Measurements from ENCODE around the gene DHRS11. TPM values are rescaled to one million over a fixed set of nuclear protein-coding genes. Genes with fewer than 3 reads are reported as not detected.

The DHRS11 gene
- total RNA-seq, 2 experiments from 2014 or later: 2.9 to 4.0 TPM

DNA sequence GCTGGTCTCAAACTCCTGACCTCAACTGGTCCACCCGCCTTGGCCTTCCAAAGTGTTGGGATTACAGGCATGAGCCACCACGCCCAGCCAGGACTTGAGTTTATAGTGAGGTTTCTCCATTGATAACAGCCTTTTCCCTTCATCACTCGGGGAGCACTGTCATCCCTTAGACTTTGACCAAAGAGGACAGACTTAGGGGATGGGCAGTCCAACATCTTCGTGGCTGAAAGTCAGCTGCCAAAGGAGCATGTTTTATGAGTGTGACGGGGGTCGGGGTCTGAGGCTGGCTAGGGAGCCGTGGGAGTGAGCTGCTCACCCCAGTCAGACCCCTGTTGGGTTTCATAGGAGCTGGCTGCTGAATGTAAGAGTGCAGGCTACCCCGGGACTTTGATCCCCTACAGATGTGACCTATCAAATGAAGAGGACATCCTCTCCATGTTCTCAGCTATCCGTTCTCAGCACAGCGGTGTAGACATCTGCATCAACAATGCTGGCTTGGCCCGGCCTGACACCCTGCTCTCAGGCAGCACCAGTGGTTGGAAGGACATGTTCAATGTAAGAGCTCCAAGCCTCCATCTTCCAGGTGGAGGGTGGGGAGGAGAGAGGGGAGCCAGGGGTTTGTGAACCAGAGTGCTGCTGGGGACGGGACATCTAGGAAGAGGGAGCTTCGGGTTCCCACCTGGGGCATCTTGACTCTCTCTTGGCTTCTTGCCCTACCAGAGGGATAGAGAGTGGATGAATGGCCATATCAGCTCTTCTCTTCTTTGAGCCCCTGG is 3.1 kb downstream of the DHRS11 start:
- Mint-ChIP-seq H3K4me3 (peak overlapping the region; percentile 10), H3K4me1 (ENCODE audit: low read depth) (peaks cover 28% of the 10 kb centered on the region), H3K27ac (no peak overlapping the region), H3K36me3 (ENCODE audit: low read depth) (peaks cover 14% of the 10 kb centered on the region), H3K9me3 (no peaks in the 10 kb centered on the region), H3K27me3 (no peaks in the 10 kb centered on the region)
- no peaks in the 10 kb centered on the region for H3K27me3 ChIP-seq (ENCODE audit: control insufficient read depth in 1 of 2, insufficient read depth in 2 of 2, low read length in 2 of 2)
- H3K4me1 ChIP-seq (ENCODE audit: insufficient read depth, low read length): peaks cover 18% of the 10 kb centered on the region
- H3K9me3 ChIP-seq (ENCODE audit: control insufficient read depth in 1 of 2, insufficient read depth in 1 of 2, low read length in 2 of 2): no peaks in the 10 kb centered on the region
- TF ChIP-seq, protein P1, sequence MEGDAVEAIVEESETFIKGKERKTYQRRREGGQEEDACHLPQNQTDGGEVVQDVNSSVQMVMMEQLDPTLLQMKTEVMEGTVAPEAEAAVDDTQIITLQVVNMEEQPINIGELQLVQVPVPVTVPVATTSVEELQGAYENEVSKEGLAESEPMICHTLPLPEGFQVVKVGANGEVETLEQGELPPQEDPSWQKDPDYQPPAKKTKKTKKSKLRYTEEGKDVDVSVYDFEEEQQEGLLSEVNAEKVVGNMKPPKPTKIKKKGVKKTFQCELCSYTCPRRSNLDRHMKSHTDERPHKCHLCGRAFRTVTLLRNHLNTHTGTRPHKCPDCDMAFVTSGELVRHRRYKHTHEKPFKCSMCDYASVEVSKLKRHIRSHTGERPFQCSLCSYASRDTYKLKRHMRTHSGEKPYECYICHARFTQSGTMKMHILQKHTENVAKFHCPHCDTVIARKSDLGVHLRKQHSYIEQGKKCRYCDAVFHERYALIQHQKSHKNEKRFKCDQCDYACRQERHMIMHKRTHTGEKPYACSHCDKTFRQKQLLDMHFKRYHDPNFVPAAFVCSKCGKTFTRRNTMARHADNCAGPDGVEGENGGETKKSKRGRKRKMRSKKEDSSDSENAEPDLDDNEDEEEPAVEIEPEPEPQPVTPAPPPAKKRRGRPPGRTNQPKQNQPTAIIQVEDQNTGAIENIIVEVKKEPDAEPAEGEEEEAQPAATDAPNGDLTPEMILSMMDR (IDR thresholded peaks at IDR 0.05): no peak
- H3K4me3 ChIP-seq (ENCODE audit: low read length): no peak overlapping the region
- ChIA-PET POLR2A (no interaction called here), CTCF (interaction anchor here (1.2 kb wide), 1 partner anchor 8 kb away, joined by 4 read pairs; no protein-coding TSS in a partner anchor)
- intact Hi-C loops (cut with DNase I, micrococcal nuclease): loop anchor here (5.0 kb wide), 3 partner anchors 48 to 108 kb away; partner anchors contain the start of genes MYO19 (in 1 of the 2), PIGW (in 1 of the 2) and ZNHIT3 (in 1 of the 2)
- no peak for ATAC-seq (ENCODE audit: poor library complexity)
- H3K27ac ChIP-seq (ENCODE audit: low read depth in 1 of 2, low read length in 2 of 2): no peak overlapping the region
- DNase-seq: no peak
- no peaks in the 10 kb centered on the region for H3K36me3 ChIP-seq (ENCODE audit: insufficient read depth, low read length)

DNA sequence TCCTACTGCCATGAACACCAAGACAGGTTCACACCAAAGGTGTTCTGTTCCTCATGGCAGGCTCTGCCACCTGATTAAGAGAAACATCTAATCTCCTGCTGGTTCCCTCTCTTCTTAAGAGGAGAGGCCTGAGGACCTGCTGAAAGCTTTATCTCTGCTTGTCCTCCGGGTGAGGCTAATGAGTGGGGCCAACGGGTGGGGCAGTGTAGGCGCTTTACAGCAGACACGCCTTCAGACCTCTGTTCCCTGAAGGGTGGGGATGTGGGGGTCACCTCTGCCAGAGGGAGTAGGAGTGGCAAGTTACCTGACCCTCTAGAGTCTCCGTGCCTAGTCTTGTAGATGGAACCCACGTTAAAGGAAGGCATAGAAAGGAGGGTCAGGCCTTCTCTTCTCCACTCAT is 5.5 kb downstream of the DHRS11 start:
- TF ChIP-seq, protein P1 (IDR thresholded peaks at IDR 0.05): no peak
- POLR2A ChIA-PET: no interaction called here
- intact Hi-C loops (cut with DNase I, micrococcal nuclease): no loop called here
- Histone ChIP-seq H3K36me3 (ENCODE audit: insufficient read depth, low read length) (no peaks in the 10 kb centered on the region), H3K4me3 (ENCODE audit: low read length) (no peak overlapping the region), H3K27me3 (ENCODE audit: control insufficient read depth in 1 of 2, insufficient read depth in 2 of 2, low read length in 2 of 2) (no peaks in the 10 kb centered on the region), H3K27ac (ENCODE audit: low read depth in 1 of 2, low read length in 2 of 2) (no peak overlapping the region), H3K9me3 (ENCODE audit: control insufficient read depth in 1 of 2, insufficient read depth in 1 of 2, low read length in 2 of 2) (no peaks in the 10 kb centered on the region), H3K4me1 (ENCODE audit: insufficient read depth, low read length) (peaks cover 25% of the 10 kb centered on the region)
- Mint-ChIP-seq H3K36me3 (ENCODE audit: low read depth) (peaks cover 5% of the 10 kb centered on the region), H3K4me1 (ENCODE audit: low read depth) (peaks cover 26% of the 10 kb centered on the region), H3K9me3 (no peaks in the 10 kb centered on the region), H3K27me3 (no peaks in the 10 kb centered on the region), H3K4me3 (peak overlapping the region; percentile 82), H3K27ac (no peak overlapping the region)
- ATAC-seq (ENCODE audit: poor library complexity): no peak
- CTCF ChIA-PET: no interaction called here
- no peak for DNase-seq

DNA sequence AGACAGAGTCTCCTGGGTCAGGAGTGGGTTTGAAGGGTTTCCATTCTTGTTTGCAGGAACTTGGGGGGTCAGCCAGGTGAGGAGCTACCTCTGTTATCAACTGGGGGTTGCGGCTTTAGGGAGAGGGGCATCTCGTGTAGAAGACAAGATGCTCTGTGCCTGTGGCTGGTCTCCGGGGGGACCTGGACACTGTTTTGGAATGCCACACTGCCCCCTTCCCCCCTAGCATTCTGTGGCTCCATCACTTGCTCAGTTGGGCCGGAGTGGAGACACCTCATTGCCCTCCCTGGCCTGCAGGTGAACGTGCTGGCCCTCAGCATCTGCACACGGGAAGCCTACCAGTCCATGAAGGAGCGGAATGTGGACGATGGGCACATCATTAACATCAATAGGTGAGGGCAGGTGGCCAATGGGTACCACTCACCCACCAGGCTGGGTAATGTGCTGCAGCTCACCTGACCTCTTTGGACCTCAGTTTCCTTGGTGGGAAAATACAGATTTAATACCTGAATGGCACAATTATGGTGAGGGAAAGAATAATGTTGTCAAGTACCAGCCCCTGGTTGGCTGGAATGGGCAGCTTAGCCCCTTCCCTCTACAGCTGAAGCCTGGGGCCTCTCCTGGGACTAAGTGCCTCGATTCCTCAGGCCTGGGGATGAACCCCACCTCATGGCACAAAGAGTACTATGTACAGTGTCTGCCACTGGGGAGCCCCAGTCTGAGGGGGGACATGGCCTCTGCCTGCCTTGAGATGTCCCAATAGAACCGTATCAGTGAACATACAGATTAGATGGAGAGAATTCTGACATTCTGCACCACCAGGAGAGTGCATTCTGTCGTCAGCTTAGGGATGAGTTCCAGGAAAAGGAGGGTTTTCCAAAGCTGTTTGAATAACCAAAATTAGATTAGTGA is 6.4 kb downstream of the DHRS11 start:
- Mint-ChIP-seq H3K4me3 (peak overlapping the region; percentile 74), H3K27me3 (no peaks in the 10 kb centered on the region)
- no peak for ATAC-seq (ENCODE audit: poor library complexity)

More for the DNA sequence above, 6.4 kb downstream of the DHRS11 start:
- H3K27ac ChIP-seq (ENCODE audit: low read depth in 1 of 2, low read length in 2 of 2): no peak overlapping the region
- H3K36me3 Mint-ChIP-seq (ENCODE audit: low read depth): peaks cover 5% of the 10 kb centered on the region
- no peaks in the 10 kb centered on the region for H3K9me3 Mint-ChIP-seq
- H3K4me1 Mint-ChIP-seq (ENCODE audit: low read depth): peaks cover 27% of the 10 kb centered on the region
- H3K4me1 ChIP-seq (ENCODE audit: insufficient read depth, low read length): peaks cover 24% of the 10 kb centered on the region
- no peaks in the 10 kb centered on the region for H3K9me3 ChIP-seq (ENCODE audit: control insufficient read depth in 1 of 2, insufficient read depth in 1 of 2, low read length in 2 of 2)
- peak overlapping the region; percentile 36 for H3K27ac Mint-ChIP-seq
- no peak for DNase-seq
- ChIA-PET POLR2A (no interaction called here), CTCF (no interaction called here)
- intact Hi-C loops (cut with DNase I, micrococcal nuclease): no loop called here
- H3K4me3 ChIP-seq (ENCODE audit: low read length): no peak overlapping the region
- H3K36me3 ChIP-seq (ENCODE audit: insufficient read depth, low read length): no peaks in the 10 kb centered on the region
- TF ChIP-seq, protein P1 (IDR thresholded peaks at IDR 0.05): no peak
- H3K27me3 ChIP-seq (ENCODE audit: control insufficient read depth in 1 of 2, insufficient read depth in 2 of 2, low read length in 2 of 2): no peaks in the 10 kb centered on the region
